ENCODE measurements around the gene NEURL1.

- TF ChIP-seq CTCF (IDR thresholded peaks at IDR 0.05) (no peak), POLR2AphosphoS5 (IDR thresholded peaks at IDR 0.05; ENCODE audit: low read depth, low read length) (no peak), SIN3A (IDR thresholded peaks at IDR 0.05; ENCODE audit: borderline replicate concordance, insufficient read depth, low read depth, low read length) (no peak), REST (IDR thresholded peaks at IDR 0.05; ENCODE audit: insufficient read depth in 1 of 2, low read depth in 2 of 2, low read length in 1 of 2) (no peak)
These were observed 121.0 kb downstream of the NEURL1 start for GRCh38 chr10:103614306-103615158.
